Caco-2 (cell line): ENCODE data around the gene BMERB1. TPM values are rescaled to one million over a fixed set of nuclear protein-coding genes. Genes with fewer than 3 reads are reported as not detected.

Source experiments
- BruUV-seq: library from RNA; stranded (reverse); fragments of 400-500 nt; replicated peaks from 2 replicates; lab custom pipeline; 2021; lab: Mats Ljungman, UMichigan
- CTCF ChIA-PET: fragments of 300-600 bp; sonication (Branson Sonifier 250); formaldehyde crosslinking; loops from one replicate; lab custom pipeline; 2022; ENCODE audit warnings: antibody characterized with exemption; lab: Charles Lee
- POLR2A ChIA-PET: fragments of 300-600 bp; sonication (Branson Sonifier 250); formaldehyde crosslinking; loops from one replicate; lab custom pipeline; 2022; ENCODE audit warnings: antibody characterized with exemption; lab: Charles Lee
- DNase-seq, 2 experiments: peaks; one replicate each; pipeline versions ENCODE4 v3.0.0 to v3.0.0-alpha.2; 2020 to 2022
- H3K27me3 ChIP-seq: replicated peaks from 2 replicates; pipeline ENCODE4 v1.6.0; 2011; ENCODE audit warnings: low read length; ENCODE audit not compliant: control insufficient read depth, insufficient read depth
- H3K36me3 ChIP-seq: 2 replicates; pipeline ENCODE4 v1.5.1; 2011; ENCODE audit warnings: low read length; ENCODE audit not compliant: control insufficient read depth, insufficient read depth
- H3K4me1 ChIP-seq: fragments of 250-450 bp; sonication (Bioruptor Pico); 2 replicates; pipeline ENCODE4 v1.5.1; 2020; ENCODE audit warnings: mild to moderate bottlenecking
- H3K4me3 ChIP-seq: 2 replicates; pipeline ENCODE4 v1.5.1; 2011; ENCODE audit warnings: low read depth, mild to moderate bottlenecking, control low read depth, low read length
- H3K9me3 ChIP-seq: fragments of 250-450 bp; sonication (Bioruptor Pico); 2 replicates; pipeline ENCODE4 v1.5.1; 2020; ENCODE audit warnings: mild to moderate bottlenecking, moderate library complexity
- H3K27ac Mint-ChIP-seq: one replicate; pipeline ENCODE4 v1.8.0; 2022; ENCODE audit warnings: mixed read lengths; ENCODE audit not compliant: unreplicated experiment
- H3K27me3 Mint-ChIP-seq: one replicate; pipeline ENCODE4 v1.8.0; 2022; ENCODE audit warnings: mixed read lengths; ENCODE audit not compliant: insufficient read depth, unreplicated experiment
- H3K36me3 Mint-ChIP-seq: one replicate; pipeline ENCODE4 v1.8.0; 2022; ENCODE audit warnings: mild to moderate bottlenecking, mixed read lengths; ENCODE audit not compliant: insufficient read depth, unreplicated experiment
- H3K4me1 Mint-ChIP-seq: one replicate; pipeline ENCODE4 v1.8.0; 2022; ENCODE audit warnings: low read depth, mixed read lengths; ENCODE audit not compliant: unreplicated experiment
- H3K4me3 Mint-ChIP-seq: one replicate; pipeline ENCODE4 v1.8.0; 2022; ENCODE audit warnings: mild to moderate bottlenecking, moderate library complexity, mixed read lengths; ENCODE audit not compliant: unreplicated experiment
- H3K9me3 Mint-ChIP-seq: one replicate; pipeline ENCODE4 v1.8.0; 2022; ENCODE audit warnings: mixed read lengths; ENCODE audit not compliant: unreplicated experiment
- intact Hi-C: fragments of 100-400 bp; cut with micrococcal nuclease; formaldehyde crosslinking; loops from one replicate; pipeline ENCODE4 v1.10.0; 2022; ENCODE audit not compliant: unreplicated experiment
- total RNA-seq: library from RNA; stranded (reverse); gene quantifications from 2 replicates; pipeline ENCODE4 v1.2.3, GENCODE V29; 2022
- TF ChIP-seq, protein P1 (sequence below), 2 experiments: fragments of 200-600 bp in 1 of 2; IDR thresholded peaks; 1 replicate in 1 of 2; 2 replicates in 1 of 2; pipeline versions ENCODE4 v1.5.1 to v1.8.0; 2011 to 2022; ENCODE audit warnings: antibody characterized with exemption in 1 of 2, control low read depth in 1 of 2, inconsistent platforms in 1 of 2, low read depth in 1 of 2, low read length in 1 of 2, mild to moderate bottlenecking in 1 of 2, moderate library complexity in 1 of 2; ENCODE audit not compliant: insufficient read depth in 1 of 2, severe bottlenecking in 1 of 2, unreplicated experiment in 1 of 2

Gene BMERB1
- total RNA-seq, 1 experiment from 2014 or later = not detected

DNA sequence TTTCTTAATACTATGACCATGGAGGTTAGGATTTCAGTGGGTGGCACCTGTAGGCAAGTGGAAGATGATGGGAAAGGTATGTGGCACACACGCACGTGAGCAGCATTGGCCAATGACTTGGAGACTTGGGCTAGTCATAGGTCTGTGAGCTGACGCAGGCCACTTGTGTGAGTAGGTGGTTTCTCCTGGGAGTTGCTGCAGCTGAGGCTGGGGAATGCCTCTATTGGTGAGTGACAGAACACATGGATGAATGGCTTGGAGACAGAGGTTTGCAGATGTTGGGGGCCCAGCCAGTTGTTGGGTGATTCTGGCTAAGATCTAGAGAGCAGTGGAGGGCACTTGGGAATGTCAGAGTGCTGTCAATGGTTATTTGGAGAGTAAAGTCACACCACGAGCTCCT is 144.4 kb downstream of the BMERB1 start:
- peaks cover 7% of the 10 kb centered on the region; the same call in 1 of the 2 replicates for H3K4me1 ChIP-seq
- TF ChIP-seq, protein P1, sequence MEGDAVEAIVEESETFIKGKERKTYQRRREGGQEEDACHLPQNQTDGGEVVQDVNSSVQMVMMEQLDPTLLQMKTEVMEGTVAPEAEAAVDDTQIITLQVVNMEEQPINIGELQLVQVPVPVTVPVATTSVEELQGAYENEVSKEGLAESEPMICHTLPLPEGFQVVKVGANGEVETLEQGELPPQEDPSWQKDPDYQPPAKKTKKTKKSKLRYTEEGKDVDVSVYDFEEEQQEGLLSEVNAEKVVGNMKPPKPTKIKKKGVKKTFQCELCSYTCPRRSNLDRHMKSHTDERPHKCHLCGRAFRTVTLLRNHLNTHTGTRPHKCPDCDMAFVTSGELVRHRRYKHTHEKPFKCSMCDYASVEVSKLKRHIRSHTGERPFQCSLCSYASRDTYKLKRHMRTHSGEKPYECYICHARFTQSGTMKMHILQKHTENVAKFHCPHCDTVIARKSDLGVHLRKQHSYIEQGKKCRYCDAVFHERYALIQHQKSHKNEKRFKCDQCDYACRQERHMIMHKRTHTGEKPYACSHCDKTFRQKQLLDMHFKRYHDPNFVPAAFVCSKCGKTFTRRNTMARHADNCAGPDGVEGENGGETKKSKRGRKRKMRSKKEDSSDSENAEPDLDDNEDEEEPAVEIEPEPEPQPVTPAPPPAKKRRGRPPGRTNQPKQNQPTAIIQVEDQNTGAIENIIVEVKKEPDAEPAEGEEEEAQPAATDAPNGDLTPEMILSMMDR (IDR thresholded peaks at IDR 0.05; ENCODE audit: insufficient read depth in 1 of 2, low read depth in 1 of 2, low read length in 1 of 2, severe bottlenecking in 1 of 2, unreplicated experiment in 1 of 2) = no peak
- Mint-ChIP-seq H3K9me3 (no peaks in the 10 kb centered on the region), H3K27ac (no peak overlapping the region), H3K36me3 (no peaks in the 10 kb centered on the region), H3K27me3 (no peaks in the 10 kb centered on the region), H3K4me1 (no peaks in the 10 kb centered on the region), H3K4me3 (no peak overlapping the region)
- H3K27me3 ChIP-seq = no peaks in the 10 kb centered on the region
- no peak overlapping the region for H3K4me3 ChIP-seq
- no TSS peak for BruUV-seq
- no peaks in the 10 kb centered on the region for H3K9me3 ChIP-seq
- ChIA-PET CTCF (interaction anchor here (0.6 kb wide), 1 partner anchor 149 kb away, joined by 3 read pairs; no protein-coding TSS in a partner anchor), POLR2A (no interaction called here)
- H3K36me3 ChIP-seq = no peaks in the 10 kb centered on the region
- intact Hi-C loops = no loop called here
- no peak for DNase-seq

DNA sequence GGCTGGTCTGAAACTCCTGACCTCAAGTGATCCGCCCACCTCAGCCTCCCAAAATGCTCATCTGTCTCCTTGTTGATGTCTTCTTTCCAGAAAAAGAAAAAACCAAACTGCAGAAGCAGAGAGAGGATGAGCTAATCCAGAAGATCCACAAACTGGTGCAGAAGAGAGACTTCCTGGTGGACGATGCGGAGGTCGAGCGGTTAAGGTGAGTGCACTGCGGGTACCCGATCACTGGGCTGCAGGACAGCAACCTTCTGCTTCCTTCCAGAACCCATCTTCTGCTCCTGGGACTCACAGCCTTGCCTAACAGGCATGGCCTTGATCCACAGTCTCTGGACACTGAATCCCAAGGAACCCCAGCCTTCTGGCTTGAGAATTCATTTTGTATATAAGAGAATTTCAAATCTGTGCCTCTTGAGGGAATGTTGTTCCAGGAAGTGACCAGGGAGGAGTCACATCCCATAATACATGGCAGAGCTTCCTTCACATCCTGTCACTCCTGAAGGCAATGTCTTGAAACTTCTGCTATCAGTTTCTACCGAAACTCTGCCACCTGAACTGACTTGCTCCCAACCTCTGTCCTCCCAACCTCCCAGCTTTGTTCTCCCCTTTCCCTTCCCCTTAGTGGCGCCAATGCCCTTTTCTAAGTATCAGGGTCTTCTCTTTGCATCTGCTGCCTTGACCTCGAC is 146.9 kb downstream of the BMERB1 start:
- Histone ChIP-seq H3K27me3 (no peaks in the 10 kb centered on the region), H3K4me3 (no peak overlapping the region), H3K36me3 (no peaks in the 10 kb centered on the region), H3K9me3 (no peaks in the 10 kb centered on the region), H3K4me1 (peaks cover 4% of the 10 kb centered on the region; the same call in 1 of the 2 replicates)
- ChIA-PET CTCF (no interaction called here), POLR2A (no interaction called here)
- no peak overlapping the region for H3K27ac Mint-ChIP-seq
- intact Hi-C loops = no loop called here
- no peaks in the 10 kb centered on the region for H3K4me1 Mint-ChIP-seq
- TF ChIP-seq, protein P1 (IDR thresholded peaks at IDR 0.05; ENCODE audit: insufficient read depth in 1 of 2, low read depth in 1 of 2, low read length in 1 of 2, severe bottlenecking in 1 of 2, unreplicated experiment in 1 of 2) = no peak
- H3K4me3 Mint-ChIP-seq = no peak overlapping the region
- BruUV-seq = no TSS peak
- H3K27me3 Mint-ChIP-seq = no peaks in the 10 kb centered on the region
- peaks cover 8% of the 10 kb centered on the region for H3K9me3 Mint-ChIP-seq
- no peak for DNase-seq
- H3K36me3 Mint-ChIP-seq = no peaks in the 10 kb centered on the region

DNA sequence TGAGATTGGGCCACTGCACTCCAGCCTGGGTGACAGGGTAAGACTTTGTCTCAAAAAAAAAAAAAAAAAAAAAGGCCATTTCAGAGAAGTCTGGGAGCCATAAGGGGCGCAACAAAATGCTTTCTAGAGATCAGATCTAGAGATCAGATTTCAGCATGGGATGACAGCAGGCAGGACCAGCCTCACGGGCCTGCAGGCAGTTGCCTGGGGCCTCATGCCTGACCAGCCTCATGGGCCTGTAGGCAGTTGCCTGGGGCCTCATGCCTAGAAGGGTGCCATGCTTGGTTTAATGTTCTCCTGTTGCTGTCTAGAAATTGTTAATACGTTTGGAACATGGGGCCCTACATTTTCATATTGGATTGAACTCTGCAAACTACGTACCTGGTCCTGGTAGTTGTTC is 149.1 kb downstream of the BMERB1 start:
- no peaks in the 10 kb centered on the region for H3K36me3 Mint-ChIP-seq
- no peak overlapping the region for H3K4me3 Mint-ChIP-seq
- peaks cover 10% of the 10 kb centered on the region for H3K9me3 Mint-ChIP-seq
- Histone ChIP-seq H3K36me3 (no peaks in the 10 kb centered on the region), H3K9me3 (no peaks in the 10 kb centered on the region), H3K4me3 (no peak overlapping the region), H3K27me3 (no peaks in the 10 kb centered on the region), H3K4me1 (no peaks in the 10 kb centered on the region)
- intact Hi-C loops = no loop called here
- DNase-seq = no peak
- no peak overlapping the region for H3K27ac Mint-ChIP-seq
- CTCF ChIA-PET = no interaction called here
- BruUV-seq = no TSS peak
- TF ChIP-seq, protein P1 (IDR thresholded peaks at IDR 0.05; ENCODE audit: insufficient read depth in 1 of 2, low read depth in 1 of 2, low read length in 1 of 2, severe bottlenecking in 1 of 2, unreplicated experiment in 1 of 2) = no peak
- H3K27me3 Mint-ChIP-seq = no peaks in the 10 kb centered on the region
- POLR2A ChIA-PET = no interaction called here
- H3K4me1 Mint-ChIP-seq = no peaks in the 10 kb centered on the region
